ENCODE results near the gene COL4A6. TPM values are rescaled to one million over a fixed set of nuclear protein-coding genes. Genes with fewer than 3 reads are reported as not detected.

COL4A6 gene
- total and polyA plus RNA-seq, 10 of the 15 experiments (the other 5 are each of a cell fraction or from before 2014, with no cell fraction given), result 0.02 to 0.56 (median 0.05) TPM; not detected in 3

- H3K79me2 ChIP-seq (ENCODE audit: control insufficient read depth, insufficient read depth, low read length), result no peaks in the 10 kb centered on the region
- in situ Hi-C loops (cut with MboI), result no loop called here
- ChIA-PET RAD21 (ENCODE audit: unreplicated experiment) (interaction anchor here (1.5 kb wide), 1 partner anchor 33 kb away, joined by 4 read pairs; no protein-coding TSS in a partner anchor), CTCF (interaction anchor here (1.0 kb wide), 1 partner anchor 34 kb away, joined by 3 read pairs; no protein-coding TSS in a partner anchor), POLR2A (no interaction called here), SMC1A (ENCODE audit: uncharacterized antibody, unreplicated experiment) (no interaction called here)
- no peak overlapping the region for H3K4me2 ChIP-seq (ENCODE audit: control insufficient read depth, insufficient read depth)
- intact Hi-C loops (cut with micrococcal nuclease; ENCODE audit: unreplicated experiment), result no loop called here
- no peak overlapping the region for H3K4me3 ChIP-seq
- DNase-seq (ENCODE audit: low read depth, low spot score) (no peak), FAIRE-seq (no peak), ATAC-seq (no peak)
- no peaks in the 10 kb centered on the region for H3K4me1 ChIP-seq (ENCODE audit: control insufficient read depth, insufficient read depth, low read length)
- H2AFZ ChIP-seq (ENCODE audit: control insufficient read depth, low read depth, low read length), result no peak overlapping the region
- 0% methylated on average over 5 of the region's 5 CpGs for WGBS (ENCODE audit: insufficient coverage, insufficient replicate concordance, low lambda C conversion rate, missing lambda C conversion rate)
- H4K20me1 ChIP-seq (ENCODE audit: control insufficient read depth, insufficient read depth), result no peaks in the 10 kb centered on the region
- BruUV-seq (replicated peaks), result no TSS peak
- no peaks in the 10 kb centered on the region for H3K9me3 ChIP-seq (replicated peaks; ENCODE audit: control insufficient read depth, insufficient read depth, low read length)
- H3K27me3 ChIP-seq (replicated peaks in 1 of 2; ENCODE audit: control insufficient read depth in 2 of 2, insufficient read depth in 2 of 2, low read length in 1 of 2), result no peaks in the 10 kb centered on the region
- H3K36me3 ChIP-seq (ENCODE audit: control insufficient read depth in 2 of 2, insufficient read depth in 2 of 2, low read length in 1 of 2), result no peaks in the 10 kb centered on the region
- TF ChIP-seq MLLT1 (IDR thresholded peaks at IDR 0.05), result no peak
- no peak overlapping the region for H3K27ac ChIP-seq (ENCODE audit: control insufficient read depth, insufficient read depth)
- H3K9ac ChIP-seq (ENCODE audit: control insufficient read depth, insufficient read depth, low read length), result no peak overlapping the region
Measured at GRCh38 chrX:108257556-108257955, 180.7 kb downstream of the COL4A6 start.

GRCh38 chrX:108254636-108255035 lies 183.6 kb downstream of the COL4A6 start:
- POLR2A ChIA-PET, result no interaction called here
- no peaks in the 10 kb centered on the region for H3K9me3 ChIP-seq (replicated peaks; ENCODE audit: control insufficient read depth, insufficient read depth, low read length)
- ATAC-seq, result no peak
- no peaks in the 10 kb centered on the region for H3K27me3 ChIP-seq (replicated peaks in 1 of 2; ENCODE audit: control insufficient read depth in 2 of 2, insufficient read depth in 2 of 2, low read length in 1 of 2)
- no peak for TF ChIP-seq IRF5 (IDR thresholded peaks at IDR 0.05; ENCODE audit: borderline replicate concordance)
- no peak for TF ChIP-seq CREB1 (IDR thresholded peaks at IDR 0.05; ENCODE audit: low read depth)
- no peak for TF ChIP-seq NR2C2 (IDR thresholded peaks at IDR 0.05; ENCODE audit: borderline replicate concordance, control insufficient read depth, insufficient read length, low read depth)
- TF ChIP-seq SP1 (IDR thresholded peaks at IDR 0.05; ENCODE audit: low read depth, low read length), result no peak
- no peak for TF ChIP-seq JUND (IDR thresholded peaks at IDR 0.05; ENCODE audit: low read depth, low read length)
- TF ChIP-seq RUNX3 (IDR thresholded peaks at IDR 0.05; ENCODE audit: low read length), result no peak
- no peaks in the 10 kb centered on the region for H3K4me1 ChIP-seq (ENCODE audit: control insufficient read depth, insufficient read depth, low read length)
- no TSS peak for BruUV-seq (replicated peaks)
- H4K20me1 ChIP-seq (ENCODE audit: control insufficient read depth, insufficient read depth), result no peaks in the 10 kb centered on the region
- in situ Hi-C loops (cut with MboI) (no loop called here), intact Hi-C loops (cut with micrococcal nuclease; ENCODE audit: unreplicated experiment) (no loop called here)
- FAIRE-seq, result no peak
- CTCF ChIA-PET, result no interaction called here
- no peaks in the 10 kb centered on the region for H3K36me3 ChIP-seq (ENCODE audit: control insufficient read depth in 2 of 2, insufficient read depth in 2 of 2, low read length in 1 of 2)
- H3K4me3 ChIP-seq, result no peak overlapping the region
- no peak overlapping the region for H3K4me2 ChIP-seq (ENCODE audit: control insufficient read depth, insufficient read depth)
- H3K27ac ChIP-seq (ENCODE audit: control insufficient read depth, insufficient read depth), result no peak overlapping the region
- H3K79me2 ChIP-seq (ENCODE audit: control insufficient read depth, insufficient read depth, low read length), result no peaks in the 10 kb centered on the region
- H3K9ac ChIP-seq (ENCODE audit: control insufficient read depth, insufficient read depth, low read length), result no peak overlapping the region
- RAD21 ChIA-PET (ENCODE audit: unreplicated experiment), result no interaction called here
- no peak for DNase-seq (ENCODE audit: low read depth, low spot score)
- SMC1A ChIA-PET (ENCODE audit: uncharacterized antibody, unreplicated experiment), result no interaction called here
- H2AFZ ChIP-seq (ENCODE audit: control insufficient read depth, low read depth, low read length), result no peak overlapping the region
